OCI-LY1 (cell line): ENCODE measurements around the gene KCNH1.

Source experiments
- EZH2 ChIP-seq: fragments of 200-600 bp; sonication (generic), shearing (Covaris generic); IDR thresholded peaks from 2 replicates; pipeline ENCODE4 v1.8.0; 2017; ENCODE audit warnings: borderline replicate concordance, mixed run types, mild to moderate bottlenecking, antibody characterized with exemption, low read length, moderate library complexity, mixed read lengths
- TF ChIP-seq, protein P1 (sequence below): fragments of 200-600 bp; sonication (generic), shearing (Covaris generic); IDR thresholded peaks from 2 replicates; pipeline ENCODE4 v1.5.1; 2017; ENCODE audit warnings: mild to moderate bottlenecking, antibody characterized with exemption, low read length, moderate library complexity, mixed read lengths

DNA sequence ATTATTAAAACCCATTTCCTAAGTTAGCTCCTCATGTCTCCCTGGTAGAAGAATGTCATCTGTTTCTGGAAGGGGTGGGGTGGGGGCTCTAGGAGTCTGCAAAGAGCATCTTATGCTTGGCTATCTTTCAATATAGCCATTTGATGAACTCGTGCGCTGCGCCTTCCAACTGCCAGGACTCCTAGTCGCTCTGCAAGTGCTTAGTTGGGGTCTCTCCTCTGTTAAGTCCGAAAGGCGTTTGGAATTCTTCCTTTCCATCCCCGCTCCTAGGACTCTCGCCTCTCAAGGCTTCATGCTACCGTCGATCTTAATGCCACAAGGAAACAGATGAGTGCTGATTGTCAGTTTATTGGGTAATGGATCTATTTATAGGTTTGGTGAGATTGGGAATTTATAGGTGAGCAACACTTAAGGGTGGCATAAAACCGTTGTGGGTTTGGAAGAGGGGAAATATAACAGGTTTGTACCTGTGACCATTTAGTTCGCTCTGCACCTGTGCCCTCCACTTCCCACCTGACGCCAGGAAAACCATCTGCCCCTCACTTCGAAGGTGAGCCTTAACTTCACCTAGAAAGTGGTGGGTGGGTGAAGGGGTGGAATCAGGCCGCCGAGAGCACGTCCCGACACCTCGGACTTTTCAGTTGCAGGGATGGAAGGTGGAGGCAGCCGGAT is 1.1 kb downstream of the KCNH1 start:
- TF ChIP-seq, protein P1, sequence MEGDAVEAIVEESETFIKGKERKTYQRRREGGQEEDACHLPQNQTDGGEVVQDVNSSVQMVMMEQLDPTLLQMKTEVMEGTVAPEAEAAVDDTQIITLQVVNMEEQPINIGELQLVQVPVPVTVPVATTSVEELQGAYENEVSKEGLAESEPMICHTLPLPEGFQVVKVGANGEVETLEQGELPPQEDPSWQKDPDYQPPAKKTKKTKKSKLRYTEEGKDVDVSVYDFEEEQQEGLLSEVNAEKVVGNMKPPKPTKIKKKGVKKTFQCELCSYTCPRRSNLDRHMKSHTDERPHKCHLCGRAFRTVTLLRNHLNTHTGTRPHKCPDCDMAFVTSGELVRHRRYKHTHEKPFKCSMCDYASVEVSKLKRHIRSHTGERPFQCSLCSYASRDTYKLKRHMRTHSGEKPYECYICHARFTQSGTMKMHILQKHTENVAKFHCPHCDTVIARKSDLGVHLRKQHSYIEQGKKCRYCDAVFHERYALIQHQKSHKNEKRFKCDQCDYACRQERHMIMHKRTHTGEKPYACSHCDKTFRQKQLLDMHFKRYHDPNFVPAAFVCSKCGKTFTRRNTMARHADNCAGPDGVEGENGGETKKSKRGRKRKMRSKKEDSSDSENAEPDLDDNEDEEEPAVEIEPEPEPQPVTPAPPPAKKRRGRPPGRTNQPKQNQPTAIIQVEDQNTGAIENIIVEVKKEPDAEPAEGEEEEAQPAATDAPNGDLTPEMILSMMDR: no peak
- no peak for TF ChIP-seq EZH2
